Measurements from ENCODE around the gene S100A4.

Gene S100A4

DNA sequence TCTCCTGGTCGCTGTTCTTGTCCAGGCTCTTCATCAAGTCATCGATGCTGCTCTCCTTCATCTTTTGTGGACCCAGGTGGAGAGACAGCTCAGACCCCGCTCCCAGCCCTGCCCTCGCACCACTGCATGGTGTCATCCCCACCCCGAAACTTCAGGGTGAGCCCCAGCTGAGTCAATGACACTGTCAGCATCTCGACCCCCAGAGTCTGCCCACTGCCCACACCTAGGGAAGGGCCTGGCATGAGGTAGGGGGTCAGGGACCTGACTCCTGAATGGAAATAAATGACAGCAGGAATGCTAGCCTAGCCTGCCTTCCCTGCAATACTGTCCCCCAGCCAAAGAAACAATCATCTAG is 8.3 kb downstream of the S100A4 start:
- TF ChIP-seq CTCF (IDR thresholded peaks at IDR 0.05) (no peak), ZFX (IDR thresholded peaks at IDR 0.05; ENCODE audit: borderline replicate concordance) (no peak)
- H3K27ac ChIP-seq = peak overlapping the region; percentile 81

GRCh38 chr1:153536671-153537375 is 8.8 kb downstream of the S100A4 start:
- TF ChIP-seq ZFX (IDR thresholded peaks at IDR 0.05; ENCODE audit: borderline replicate concordance) (no peak), CTCF (IDR thresholded peaks at IDR 0.05) (no peak)
- peak overlapping the region; percentile 81 for H3K27ac ChIP-seq

DNA sequence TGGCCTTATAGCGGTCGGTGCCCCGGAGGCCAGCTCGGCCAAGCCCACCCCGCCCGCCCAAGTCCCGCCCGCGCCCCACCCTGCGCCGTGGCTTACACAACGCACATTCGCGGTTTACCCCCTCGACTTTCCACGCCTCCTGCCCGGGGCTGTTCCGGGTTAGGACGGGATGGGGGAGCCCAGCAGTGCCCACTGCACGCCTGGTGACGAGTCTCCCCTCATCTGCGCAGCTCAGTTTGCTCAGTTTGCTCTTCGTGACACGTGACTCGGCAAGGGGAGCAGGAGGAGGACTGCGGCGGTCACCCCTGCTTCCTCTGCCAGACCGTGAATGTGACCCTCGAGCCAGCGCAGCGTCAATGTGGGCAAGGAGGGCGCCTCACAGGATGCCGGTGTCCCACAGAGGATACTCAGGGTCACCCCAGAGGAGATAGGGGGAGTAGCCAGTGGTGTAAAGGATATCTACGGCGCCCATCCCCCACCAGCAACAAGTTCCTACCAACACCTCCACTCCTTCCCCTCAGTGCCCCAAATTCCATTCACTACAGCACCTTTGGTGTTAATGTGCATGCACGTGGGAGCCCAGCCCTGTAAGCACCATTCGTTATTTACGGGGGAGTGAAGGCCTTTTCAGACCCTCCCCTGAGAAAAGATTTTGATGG is 9.5 kb downstream of the S100A4 start:
- H3K27ac ChIP-seq = peak overlapping the region; percentile 81
- TF ChIP-seq CTCF (IDR thresholded peaks at IDR 0.05) = no peak

- TF ChIP-seq CTCF (IDR thresholded peaks at IDR 0.05) (no peak), ZFX (IDR thresholded peaks at IDR 0.05; ENCODE audit: borderline replicate concordance) (no peak)
- peak within 1 kb of the TSS; percentile 81 for H3K27ac ChIP-seq
Observed at GRCh38 chr1:153535242-153536011, 10.2 kb downstream of the S100A4 start, which contains the start of gene S100A6. S100A6 (minus strand) TSS chr1:153535991; CDS start chr1:153535339, 652 bp downstream.

DNA sequence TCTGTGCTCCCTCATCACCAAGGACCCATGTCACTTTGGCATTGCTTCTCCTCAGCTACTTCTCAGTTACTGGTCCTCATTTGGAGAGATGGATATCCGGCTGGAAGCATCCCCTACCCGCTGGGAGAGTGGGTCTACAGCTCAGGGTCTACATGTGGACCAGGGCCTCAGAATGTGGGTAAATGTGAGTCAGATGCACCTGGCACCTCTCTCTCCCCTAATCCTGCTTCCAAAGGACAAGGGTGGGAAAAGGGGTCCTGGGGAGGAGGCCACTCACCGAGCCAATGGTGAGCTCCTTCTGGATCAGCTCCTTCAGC is 10.7 kb downstream of the S100A4 start:
- 0 out of 2 replicates have a peak overlapping the region, but pooled peaks have one; percentile 81 for H3K27ac ChIP-seq
- no peak for TF ChIP-seq ZFX (IDR thresholded peaks at IDR 0.05; ENCODE audit: borderline replicate concordance)
- no peak for TF ChIP-seq CTCF (IDR thresholded peaks at IDR 0.05)

- no peak overlapping the region for H3K27ac ChIP-seq
- TF ChIP-seq CTCF (IDR thresholded peaks at IDR 0.05) (no peak), ZFX (IDR thresholded peaks at IDR 0.05; ENCODE audit: borderline replicate concordance) (no peak)
Observed at GRCh38 chr1:153534226-153534924, 11.2 kb downstream of the S100A4 start.

All from 22Rv1 (cell line).